GM12864 (cell line): ENCODE data around the gene TGFBR1.

ENCODE experiments used
- DNase-seq: peaks from one replicate; pipeline ENCODE4 v3.0.0-alpha.2; 2011; ENCODE audit warnings: low read depth
- H3K4me3 ChIP-seq: 2 replicates; pipeline ENCODE4 v1.5.1; 2011; ENCODE audit warnings: mild to moderate bottlenecking, low read depth, low read length, control low read depth
- CTCF ChIP-seq: IDR thresholded peaks from 2 replicates; pipeline ENCODE4 v1.5.1; 2011; ENCODE audit warnings: low read depth, mild to moderate bottlenecking, moderate library complexity, low read length, control low read depth, inconsistent platforms; ENCODE audit errors: missing control alignments

The TGFBR1 gene

GRCh38 chr9:99166149-99166548, 61.2 kb downstream of the TGFBR1 start:
- DNase-seq: no peak
- no peak for TF ChIP-seq CTCF
- no peak overlapping the region for H3K4me3 ChIP-seq

GRCh38 chr9:99167119-99167518, 62.2 kb downstream of the TGFBR1 start:
- TF ChIP-seq CTCF: no peak
- no peak overlapping the region for H3K4me3 ChIP-seq
- no peak for DNase-seq

GRCh38 chr9:99167694-99168093, 62.8 kb downstream of the TGFBR1 start:
- no peak overlapping the region for H3K4me3 ChIP-seq
- no peak for TF ChIP-seq CTCF
- no peak for DNase-seq

GRCh38 chr9:99169086-99169485, 64.2 kb downstream of the TGFBR1 start:
- DNase-seq: no peak
- TF ChIP-seq CTCF: no peak
- H3K4me3 ChIP-seq: no peak overlapping the region

- no peak overlapping the region for H3K4me3 ChIP-seq
- no peak for TF ChIP-seq CTCF
- DNase-seq: no peak
Observed at GRCh38 chr9:99169982-99170761, 65.3 kb downstream of the TGFBR1 start.

GRCh38 chr9:99171225-99172123, 66.6 kb downstream of the TGFBR1 start:
- TF ChIP-seq CTCF: no peak
- no peak overlapping the region for H3K4me3 ChIP-seq
- DNase-seq: no peak
